Sigmoid colon (tissue), 4 donors: ENCODE measurements around the gene DSE.

Experiments
- EP300 ChIP-seq, 4 donors: sonication (generic); formaldehyde crosslinking; IDR thresholded peaks; one replicate each; pipeline ENCODE4 v1.6.1; 2017; ENCODE audit warnings: antibody characterized with exemption in 4 of 4
- POLR2A ChIP-seq, 2 donors: fragments of 450-650 bp; IDR thresholded peaks; one replicate each; pipeline ENCODE4 v1.6.1; 2016; ENCODE audit warnings: antibody characterized with exemption in 2 of 2, mild to moderate bottlenecking in 2 of 2, moderate library complexity in 2 of 2
- POLR2AphosphoS5 ChIP-seq, 4 donors: sonication (generic); formaldehyde crosslinking; IDR thresholded peaks; one replicate each; pipeline ENCODE4 v1.6.1; 2017; ENCODE audit warnings: antibody characterized with exemption in 4 of 4
- TF ChIP-seq, protein P1 (sequence below), 4 experiments: fragments of 450-650 bp in 3 of 4; fragments of 200-600 bp in 1 of 4; IDR thresholded peaks; one replicate each; pipeline ENCODE4 v1.5.1; 2016 to 2019; ENCODE audit warnings: antibody characterized with exemption in 4 of 4, mild to moderate bottlenecking in 3 of 4, moderate library complexity in 2 of 4

- no peak for TF ChIP-seq POLR2A (IDR thresholded peaks at IDR 0.05)
- TF ChIP-seq EP300 (IDR thresholded peaks at IDR 0.05), result no peak
- TF ChIP-seq, protein P1, sequence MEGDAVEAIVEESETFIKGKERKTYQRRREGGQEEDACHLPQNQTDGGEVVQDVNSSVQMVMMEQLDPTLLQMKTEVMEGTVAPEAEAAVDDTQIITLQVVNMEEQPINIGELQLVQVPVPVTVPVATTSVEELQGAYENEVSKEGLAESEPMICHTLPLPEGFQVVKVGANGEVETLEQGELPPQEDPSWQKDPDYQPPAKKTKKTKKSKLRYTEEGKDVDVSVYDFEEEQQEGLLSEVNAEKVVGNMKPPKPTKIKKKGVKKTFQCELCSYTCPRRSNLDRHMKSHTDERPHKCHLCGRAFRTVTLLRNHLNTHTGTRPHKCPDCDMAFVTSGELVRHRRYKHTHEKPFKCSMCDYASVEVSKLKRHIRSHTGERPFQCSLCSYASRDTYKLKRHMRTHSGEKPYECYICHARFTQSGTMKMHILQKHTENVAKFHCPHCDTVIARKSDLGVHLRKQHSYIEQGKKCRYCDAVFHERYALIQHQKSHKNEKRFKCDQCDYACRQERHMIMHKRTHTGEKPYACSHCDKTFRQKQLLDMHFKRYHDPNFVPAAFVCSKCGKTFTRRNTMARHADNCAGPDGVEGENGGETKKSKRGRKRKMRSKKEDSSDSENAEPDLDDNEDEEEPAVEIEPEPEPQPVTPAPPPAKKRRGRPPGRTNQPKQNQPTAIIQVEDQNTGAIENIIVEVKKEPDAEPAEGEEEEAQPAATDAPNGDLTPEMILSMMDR (IDR thresholded peaks at IDR 0.05), result no peak
- no peak for TF ChIP-seq POLR2AphosphoS5 (IDR thresholded peaks at IDR 0.05)
Observed at GRCh38 chr6:116379764-116380163, 9.0 kb downstream of the DSE start.
